Naive B cell (primary cell): Measurements from ENCODE around the gene TOX3. TPM values are rescaled to one million over a fixed set of nuclear protein-coding genes. Genes with fewer than 3 reads are reported as not detected.

Experiments
- ATAC-seq, 2 donors: fragments of 150-1000 bp; cut with Tn5 transposase; 2 replicates each; pipeline ENCODE4 v1.10.0; 2021; ENCODE audit warnings: low read depth in 2 of 2, mild to moderate bottlenecking in 2 of 2, moderate library complexity in 2 of 2
- DNase-seq: peaks from one replicate; pipeline ENCODE4 v3.0.0; 2022
- H3K27ac Mint-ChIP-seq, 6 donors: one replicate each; pipeline ENCODE4 v1.8.0; 2020 to 2022; ENCODE audit warnings: mild to moderate bottlenecking in 6 of 6, mixed read lengths in 6 of 6, moderate library complexity in 5 of 6, inconsistent platforms in 2 of 6
- H3K27me3 Mint-ChIP-seq, 3 donors: one replicate each; pipeline ENCODE4 v1.8.0; 2021 to 2022; ENCODE audit warnings: mixed read lengths in 3 of 3, mild to moderate bottlenecking in 1 of 3
- H3K36me3 Mint-ChIP-seq, 2 donors: one replicate each; pipeline ENCODE4 v1.8.0; 2020 to 2022; ENCODE audit warnings: mixed read lengths in 2 of 2, inconsistent platforms in 1 of 2, mild to moderate bottlenecking in 1 of 2
- H3K4me1 Mint-ChIP-seq, 3 donors: one replicate each; pipeline ENCODE4 v1.8.0; 2020 to 2022; ENCODE audit warnings: mixed read lengths in 3 of 3, inconsistent platforms in 1 of 3, mild to moderate bottlenecking in 1 of 3, moderate library complexity in 1 of 3
- H3K4me3 Mint-ChIP-seq, 8 donors: one replicate each; pipeline ENCODE4 v1.8.0; 2020 to 2022; ENCODE audit warnings: mild to moderate bottlenecking in 8 of 8, mixed read lengths in 8 of 8, moderate library complexity in 8 of 8, inconsistent platforms in 2 of 8
- H3K9me3 Mint-ChIP-seq, 7 donors: one replicate each; pipeline ENCODE4 v1.8.0; 2020 to 2022; ENCODE audit warnings: mixed read lengths in 7 of 7, mild to moderate bottlenecking in 5 of 7, inconsistent platforms in 2 of 7, moderate library complexity in 1 of 7
- polyA plus RNA-seq, 6 donors: library from polyadenylated mRNA; unstranded; fragments of 300-500 nt; fragmentation: Illumina TruSeq; gene quantifications; one replicate each; pipeline ENCODE4 v1.2.3, GENCODE V29; 2021; ENCODE audit warnings: low read depth in 6 of 6

The TOX3 gene
- polyA plus RNA-seq, 6 donors from 2014 or later, result not detected

DNA sequence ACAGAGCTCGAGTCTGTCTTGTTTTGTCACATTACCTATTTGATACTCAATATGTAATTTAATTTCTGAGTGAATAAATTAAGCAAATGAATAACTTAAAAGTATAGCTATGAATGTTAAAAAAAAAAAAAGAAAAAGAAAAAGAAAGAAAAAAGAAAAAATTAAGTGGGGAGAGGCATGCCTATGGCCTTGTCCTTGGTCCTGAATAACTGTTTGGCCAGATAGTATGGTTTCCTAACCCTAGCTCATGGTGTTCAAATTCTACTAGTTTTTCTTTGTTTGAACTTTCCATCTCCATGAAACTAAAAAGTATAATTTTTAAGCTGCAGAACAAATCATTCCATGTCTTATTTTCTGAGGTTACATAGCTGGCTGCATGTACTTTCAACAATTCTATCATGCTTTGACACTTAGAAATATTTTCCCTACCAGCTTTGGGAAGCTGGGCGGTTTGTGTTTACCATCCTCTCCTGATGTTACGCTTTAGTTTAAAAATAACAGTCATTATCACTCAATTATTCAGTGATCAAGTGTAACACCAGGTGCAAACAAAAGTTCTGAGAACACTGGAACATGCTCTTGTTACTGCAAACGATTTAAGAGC is 31.8 kb downstream of the TOX3 start:
- H3K4me3 Mint-ChIP-seq, result no peak overlapping the region
- H3K27ac Mint-ChIP-seq, result no peak overlapping the region
- no peak for DNase-seq
- H3K36me3 Mint-ChIP-seq, result no peaks in the 10 kb centered on the region
- no peak for ATAC-seq
- H3K9me3 Mint-ChIP-seq, result peaks cover 0 to 7% (median 0%) of the 10 kb centered on the region in 7 donors
- no peaks in the 10 kb centered on the region for H3K27me3 Mint-ChIP-seq
- no peaks in the 10 kb centered on the region for H3K4me1 Mint-ChIP-seq

DNA sequence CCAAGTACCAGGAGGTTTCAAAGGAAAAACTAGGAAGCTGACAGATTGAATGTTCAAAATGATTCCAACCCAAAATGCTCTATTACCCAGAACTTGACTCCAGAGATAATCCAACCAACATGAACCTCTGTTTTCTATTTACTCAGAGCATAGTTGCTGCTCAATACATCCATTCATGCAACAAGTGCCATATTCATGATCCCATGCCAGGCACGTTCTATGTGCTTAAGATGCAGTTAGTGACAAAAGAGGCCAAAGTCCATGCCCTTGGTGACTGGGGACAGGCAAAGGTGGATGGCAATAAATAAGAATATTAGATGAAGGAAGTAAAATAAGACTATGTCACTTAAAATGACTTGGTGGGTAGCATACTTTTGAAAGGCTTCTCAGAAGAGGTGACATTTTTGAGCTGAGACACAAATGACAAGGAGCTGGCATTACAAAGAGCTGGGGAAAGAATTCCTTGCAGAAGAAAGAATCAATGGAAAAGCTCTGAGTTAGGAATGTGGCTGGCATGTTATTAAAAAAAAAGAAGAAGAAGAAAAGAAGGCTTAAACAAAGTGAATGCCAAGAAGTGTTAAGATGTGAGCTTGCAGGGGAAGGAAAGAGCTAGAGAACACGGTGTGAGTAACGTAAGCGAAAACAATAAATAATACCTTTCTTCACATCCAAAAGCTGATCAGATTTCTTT is 34.5 kb downstream of the TOX3 start:
- no peak overlapping the region for H3K4me3 Mint-ChIP-seq
- DNase-seq, result no peak
- peaks cover 0 to 5% (median 0%) of the 10 kb centered on the region in 7 donors for H3K9me3 Mint-ChIP-seq
- no peak overlapping the region for H3K27ac Mint-ChIP-seq
- no peak for ATAC-seq
- H3K27me3 Mint-ChIP-seq, result no peaks in the 10 kb centered on the region
- no peaks in the 10 kb centered on the region for H3K4me1 Mint-ChIP-seq
- no peaks in the 10 kb centered on the region for H3K36me3 Mint-ChIP-seq

DNA sequence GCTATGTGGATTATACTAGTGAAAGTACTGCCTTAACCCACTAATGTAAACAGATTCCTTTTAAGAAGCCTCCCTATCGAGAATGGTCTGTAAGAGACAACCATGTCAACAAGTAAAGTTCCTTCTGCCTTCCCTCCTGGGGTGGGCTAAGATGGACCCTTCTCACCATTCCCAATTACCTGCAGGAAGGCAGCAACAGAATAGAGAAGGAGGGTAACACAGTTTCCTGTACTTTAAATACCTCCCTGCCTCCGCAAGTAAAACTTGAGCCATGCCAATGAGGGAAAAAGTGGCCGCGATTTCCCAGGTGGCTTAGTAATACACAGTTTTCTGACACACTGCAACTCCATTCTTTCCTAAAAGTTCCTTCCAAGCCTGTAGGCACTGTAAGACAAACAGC is 45.2 kb downstream of the TOX3 start:
- no peaks in the 10 kb centered on the region for H3K36me3 Mint-ChIP-seq
- no peak overlapping the region for H3K27ac Mint-ChIP-seq
- H3K4me3 Mint-ChIP-seq, result no peak overlapping the region
- DNase-seq (no peak), ATAC-seq (no peak)
- H3K9me3 Mint-ChIP-seq, result peaks cover 0 to 6% (median 1%) of the 10 kb centered on the region in 7 donors
- H3K4me1 Mint-ChIP-seq, result peaks cover 0 to 5% (median 0%) of the 10 kb centered on the region in 3 donors
- no peaks in the 10 kb centered on the region for H3K27me3 Mint-ChIP-seq

DNA sequence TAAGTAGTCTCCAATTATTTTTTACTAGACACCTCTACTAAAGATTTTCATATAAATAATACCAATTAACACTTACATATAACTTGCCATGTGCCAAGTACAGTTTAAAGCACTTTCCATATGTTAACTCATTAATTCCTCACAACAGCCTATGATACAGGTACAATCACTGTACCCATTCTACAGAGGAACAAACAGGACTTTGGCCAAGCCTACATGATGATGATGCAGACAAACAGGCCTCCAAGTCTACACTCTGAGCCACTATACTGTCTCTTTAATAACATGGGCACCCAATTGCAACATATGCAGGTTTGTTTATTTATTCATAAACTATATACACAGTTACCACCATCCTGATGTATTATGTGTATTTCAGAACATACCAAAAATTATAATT is 46.0 kb downstream of the TOX3 start:
- H3K27ac Mint-ChIP-seq, result no peak overlapping the region
- peaks cover 0 to 6% (median 1%) of the 10 kb centered on the region in 7 donors for H3K9me3 Mint-ChIP-seq
- H3K36me3 Mint-ChIP-seq, result no peaks in the 10 kb centered on the region
- ATAC-seq (no peak), DNase-seq (no peak)
- no peaks in the 10 kb centered on the region for H3K27me3 Mint-ChIP-seq
- peaks cover 0 to 5% (median 0%) of the 10 kb centered on the region in 3 donors for H3K4me1 Mint-ChIP-seq
- no peak overlapping the region for H3K4me3 Mint-ChIP-seq

DNA sequence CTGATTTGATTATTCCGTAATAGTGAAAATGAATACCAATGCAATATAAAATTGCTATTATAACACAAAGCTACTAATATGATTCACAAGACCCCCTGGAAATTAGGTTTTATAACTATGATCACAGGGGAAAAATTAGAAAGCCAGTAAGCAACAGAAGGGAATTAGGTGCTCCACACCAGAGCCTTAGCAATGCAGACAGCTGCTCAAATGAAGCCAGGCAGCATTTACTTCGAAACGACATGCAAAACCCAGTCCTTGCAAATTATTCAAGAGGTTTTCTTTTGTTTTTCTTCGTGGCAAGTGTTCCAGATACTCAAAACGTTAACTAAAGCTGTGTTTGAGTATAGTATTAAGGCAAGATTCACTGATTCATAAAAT is 47.9 kb downstream of the TOX3 start:
- DNase-seq, result no peak
- Mint-ChIP-seq H3K9me3 (peaks cover 0 to 3% (median 0%) of the 10 kb centered on the region in 7 donors), H3K27ac (no peak overlapping the region), H3K4me3 (no peak overlapping the region), H3K4me1 (peaks cover 0 to 5% (median 0%) of the 10 kb centered on the region in 3 donors), H3K36me3 (no peaks in the 10 kb centered on the region), H3K27me3 (peaks cover 0 to 5% (median 0%) of the 10 kb centered on the region in 3 donors)
- ATAC-seq, result no peak

DNA sequence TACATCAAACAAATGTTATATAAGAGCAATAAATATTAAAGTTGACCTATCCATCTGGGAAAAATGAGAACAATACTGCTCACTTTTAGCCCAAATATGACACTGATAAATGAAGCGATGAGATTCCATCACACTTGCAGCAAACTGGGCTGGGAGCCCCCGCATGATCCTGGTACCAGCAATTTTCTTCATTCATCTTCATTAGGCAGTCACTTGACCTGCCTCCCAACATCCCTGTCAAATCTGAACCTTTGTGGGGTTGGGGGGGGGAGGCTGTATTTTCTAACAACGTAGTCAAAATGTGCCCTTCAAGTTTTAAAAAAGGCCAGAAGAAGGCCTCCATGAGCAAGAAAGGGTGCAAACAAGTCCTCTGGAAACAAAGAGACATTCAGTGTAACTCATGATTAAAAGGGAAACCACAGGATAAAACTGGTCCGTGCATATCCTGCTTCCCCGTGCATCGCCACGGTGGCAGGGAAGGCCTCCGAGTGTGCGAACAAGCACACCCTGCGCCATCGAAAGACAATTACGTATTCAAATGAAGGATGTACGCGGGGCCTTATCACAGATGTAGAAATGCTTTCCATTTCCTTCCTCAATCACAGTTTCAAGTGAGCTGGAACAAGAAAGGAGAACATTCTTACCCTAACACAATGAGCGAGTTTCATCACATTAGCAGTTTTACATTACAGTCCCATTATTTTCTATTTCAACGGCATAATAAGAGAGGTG is 48.4 kb downstream of the TOX3 start:
- Mint-ChIP-seq H3K27me3 (peaks cover 0 to 5% (median 0%) of the 10 kb centered on the region in 3 donors), H3K4me1 (peaks cover 0 to 5% (median 0%) of the 10 kb centered on the region in 3 donors), H3K9me3 (peaks cover 0 to 3% (median 0%) of the 10 kb centered on the region in 7 donors), H3K36me3 (no peaks in the 10 kb centered on the region), H3K27ac (peak overlapping the region in 1 of 6 donors; percentile 12), H3K4me3 (no peak overlapping the region)
- DNase-seq, result no peak
- no peak for ATAC-seq

DNA sequence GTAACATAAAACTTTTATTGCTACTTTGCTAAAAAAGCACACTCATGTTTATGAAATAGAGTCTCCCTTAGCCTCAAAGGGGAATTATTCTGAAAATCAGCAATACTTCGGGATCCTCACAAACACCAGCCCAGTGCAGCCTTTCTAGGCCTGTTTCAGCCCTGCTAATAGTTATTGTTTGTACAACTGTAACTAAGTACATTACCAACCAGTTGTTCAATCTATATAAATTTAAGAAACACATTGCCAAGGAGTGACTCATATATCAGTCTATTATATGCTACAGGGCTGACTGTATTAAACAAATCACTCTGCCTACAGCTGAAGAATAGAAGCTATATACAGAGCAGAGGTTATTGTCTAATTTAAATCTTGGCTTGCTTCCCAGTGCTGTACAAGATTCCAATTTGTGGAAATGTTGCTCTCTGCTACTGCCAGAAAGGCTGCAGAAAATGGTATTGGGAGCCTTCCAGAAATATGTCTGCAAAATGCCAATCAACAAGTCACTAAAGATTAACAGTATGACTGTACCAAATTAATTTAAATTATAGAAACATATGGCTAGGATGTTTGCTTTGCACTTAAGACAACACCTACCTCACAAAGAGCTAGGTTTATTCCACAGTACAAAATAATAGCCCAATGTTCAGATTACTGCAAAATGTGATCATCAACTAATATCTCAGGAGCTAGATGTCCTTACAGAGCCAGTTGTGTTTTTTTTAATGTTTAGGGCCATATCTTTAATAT is 49.7 kb downstream of the TOX3 start:
- H3K4me1 Mint-ChIP-seq, result peaks cover 0 to 5% (median 0%) of the 10 kb centered on the region in 3 donors
- no peaks in the 10 kb centered on the region for H3K36me3 Mint-ChIP-seq
- DNase-seq (no peak), ATAC-seq (no peak)
- H3K9me3 Mint-ChIP-seq, result peaks cover 0 to 3% (median 0%) of the 10 kb centered on the region in 7 donors
- peaks cover 0 to 5% (median 0%) of the 10 kb centered on the region in 3 donors for H3K27me3 Mint-ChIP-seq
- H3K27ac Mint-ChIP-seq, result no peak overlapping the region
- H3K4me3 Mint-ChIP-seq, result no peak overlapping the region

DNA sequence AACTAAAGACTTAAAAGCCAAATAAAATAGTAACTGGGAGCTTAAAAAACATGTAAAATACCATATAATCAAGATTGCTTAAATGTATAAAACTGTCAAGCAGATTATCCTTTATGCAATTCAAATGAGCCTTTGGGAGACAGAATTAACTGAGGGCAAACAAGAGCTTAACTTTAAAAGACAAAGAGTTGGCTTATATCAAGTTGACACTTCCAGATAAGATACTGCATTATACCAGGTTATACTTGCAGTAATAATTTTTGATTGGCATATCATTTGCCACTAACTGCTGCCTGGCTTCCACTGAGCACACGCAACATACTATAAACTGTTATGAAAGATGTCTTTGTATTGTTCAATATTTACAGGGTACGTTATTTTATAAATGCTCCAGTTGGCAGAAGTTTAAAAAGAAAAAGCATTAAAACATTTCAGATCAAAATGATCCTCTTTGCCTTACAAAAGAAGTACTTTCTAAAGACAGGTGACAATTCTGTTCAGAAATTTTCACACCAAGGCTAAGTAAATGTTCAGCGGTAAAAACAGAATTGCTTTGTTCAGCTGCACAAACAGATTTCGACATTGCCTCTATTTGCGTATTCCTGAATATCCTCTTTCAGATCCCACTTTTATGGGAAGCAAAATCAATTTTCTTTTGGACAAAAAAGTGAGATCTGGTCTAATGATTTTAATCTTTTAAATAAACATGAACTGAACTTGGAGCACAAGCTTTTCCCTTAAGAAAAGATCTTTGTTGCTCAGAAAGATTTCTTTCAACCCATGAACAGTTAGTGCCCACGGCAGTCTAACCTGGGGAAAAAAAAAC is 50.7 kb downstream of the TOX3 start:
- no peak for ATAC-seq
- no peak for DNase-seq
- Mint-ChIP-seq H3K9me3 (peaks cover 0 to 3% (median 0%) of the 10 kb centered on the region in 7 donors), H3K27me3 (peaks cover 0 to 5% (median 0%) of the 10 kb centered on the region in 3 donors), H3K36me3 (no peaks in the 10 kb centered on the region), H3K27ac (no peak overlapping the region), H3K4me1 (peaks cover 0 to 5% (median 0%) of the 10 kb centered on the region in 3 donors), H3K4me3 (no peak overlapping the region)

DNA sequence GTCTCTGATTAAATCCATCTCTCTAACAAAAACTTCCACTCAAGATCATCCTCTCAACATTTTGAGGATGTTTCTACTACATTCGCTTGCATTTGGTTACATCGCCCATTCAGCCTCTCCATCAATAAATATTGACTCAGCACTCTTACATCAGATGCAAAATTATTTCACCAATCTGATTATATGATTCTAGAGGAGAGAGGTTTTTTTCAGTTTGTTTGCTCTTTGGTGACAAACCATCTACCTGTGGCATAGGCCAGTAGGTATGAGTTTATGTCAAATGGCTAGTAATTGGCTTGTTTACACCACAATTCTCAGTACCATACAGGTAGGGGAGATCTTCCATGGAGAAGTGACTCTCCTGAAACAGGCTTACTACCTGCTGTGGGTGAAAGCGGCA is 52.3 kb downstream of the TOX3 start:
- Mint-ChIP-seq H3K4me3 (no peak overlapping the region), H3K36me3 (no peaks in the 10 kb centered on the region), H3K9me3 (peaks cover 0 to 6% (median 0%) of the 10 kb centered on the region in 7 donors), H3K4me1 (peaks cover 0 to 5% (median 0%) of the 10 kb centered on the region in 3 donors), H3K27ac (no peak overlapping the region), H3K27me3 (peaks cover 0 to 5% (median 0%) of the 10 kb centered on the region in 3 donors)
- DNase-seq (no peak), ATAC-seq (no peak)

DNA sequence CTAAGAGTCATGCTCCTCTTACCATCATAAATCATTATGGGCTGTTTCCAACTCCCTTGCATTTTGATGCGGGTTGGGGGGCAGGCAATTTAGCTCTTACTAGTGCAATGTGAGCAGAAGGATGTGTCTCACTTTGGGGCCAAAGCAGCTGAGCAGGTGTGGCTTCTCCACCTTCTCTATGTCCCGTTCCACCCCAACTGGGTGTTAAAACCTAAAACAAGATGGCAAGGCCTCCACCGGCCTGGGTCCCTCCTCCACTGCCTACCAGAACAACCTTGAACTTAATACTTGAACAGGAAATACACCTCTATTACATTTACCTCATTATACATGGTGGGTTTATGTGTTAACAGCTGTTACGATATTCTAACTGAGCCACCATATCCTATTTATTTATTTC is 52.8 kb downstream of the TOX3 start:
- Mint-ChIP-seq H3K9me3 (peaks cover 0 to 6% (median 0%) of the 10 kb centered on the region in 7 donors), H3K4me1 (peaks cover 0 to 5% (median 0%) of the 10 kb centered on the region in 3 donors), H3K4me3 (no peak overlapping the region), H3K36me3 (no peaks in the 10 kb centered on the region), H3K27me3 (peaks cover 0 to 5% (median 0%) of the 10 kb centered on the region in 3 donors), H3K27ac (no peak overlapping the region)
- ATAC-seq, result no peak
- no peak for DNase-seq

DNA sequence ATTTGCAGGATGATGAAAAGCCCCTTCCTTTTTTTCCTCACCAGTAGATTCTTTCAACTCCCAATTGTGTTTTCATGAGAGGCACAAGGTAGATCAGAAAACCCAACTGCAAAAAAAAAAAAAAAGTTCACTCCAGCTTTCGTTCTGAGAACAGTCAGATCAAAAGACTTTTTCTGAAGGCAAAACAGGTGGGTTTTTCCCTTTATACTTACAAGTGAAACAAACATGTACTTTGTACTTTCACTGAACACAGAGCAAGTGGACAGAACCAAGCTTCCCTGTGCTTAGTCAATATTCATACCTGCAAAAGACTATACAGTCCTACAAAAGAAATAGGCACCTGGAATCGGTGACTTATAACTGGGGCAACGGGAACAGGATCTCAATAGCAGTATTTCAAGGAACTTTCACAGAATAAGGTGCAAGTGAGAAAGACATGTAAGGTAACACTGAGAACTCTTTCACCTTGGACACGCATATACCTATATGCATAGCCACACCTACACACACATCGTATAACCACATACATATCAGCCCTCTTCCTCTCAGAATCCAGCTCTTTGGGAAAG is 54.1 kb downstream of the TOX3 start:
- H3K9me3 Mint-ChIP-seq, result peaks cover 0 to 3% (median 0%) of the 10 kb centered on the region in 7 donors
- no peak overlapping the region for H3K27ac Mint-ChIP-seq
- peaks cover 0 to 5% (median 0%) of the 10 kb centered on the region in 3 donors for H3K27me3 Mint-ChIP-seq
- H3K4me1 Mint-ChIP-seq, result no peaks in the 10 kb centered on the region
- DNase-seq, result no peak
- no peaks in the 10 kb centered on the region for H3K36me3 Mint-ChIP-seq
- no peak for ATAC-seq
- H3K4me3 Mint-ChIP-seq, result no peak overlapping the region

DNA sequence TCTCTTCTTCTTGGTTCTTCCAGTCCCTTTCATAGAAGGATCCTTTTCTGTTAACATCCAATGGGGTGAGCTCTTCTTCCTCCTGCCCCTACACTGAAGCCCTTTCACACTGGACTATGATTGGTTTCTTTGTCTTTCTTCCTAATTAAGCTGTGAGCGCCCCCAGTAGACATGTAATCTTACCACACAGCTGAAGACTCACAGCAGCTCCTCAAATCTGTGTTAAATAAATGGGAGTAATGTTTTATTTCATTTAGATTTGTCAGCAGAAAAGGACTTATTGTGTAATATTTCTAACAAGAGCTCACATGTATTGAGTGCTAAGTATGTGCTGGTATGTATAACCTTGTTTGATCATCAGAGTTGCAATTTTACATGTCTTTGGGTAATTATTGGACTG is 55.7 kb downstream of the TOX3 start:
- Mint-ChIP-seq H3K4me1 (no peaks in the 10 kb centered on the region), H3K27ac (no peak overlapping the region), H3K4me3 (no peak overlapping the region), H3K27me3 (peaks cover 0 to 5% (median 0%) of the 10 kb centered on the region in 3 donors), H3K36me3 (no peaks in the 10 kb centered on the region), H3K9me3 (peaks cover 0 to 5% (median 0%) of the 10 kb centered on the region in 7 donors)
- ATAC-seq, result no peak
- no peak for DNase-seq
